WTC11 (cell line): Measurements from ENCODE around the gene GRM7.

ENCODE experiments used
- ETV6 ChIP-seq: sonication (generic); formaldehyde crosslinking; IDR thresholded peaks from 2 replicates; pipeline ENCODE4 v1.8.1; 2022; ENCODE audit warnings: mild to moderate bottlenecking, missing genetic modification reagents
- SP1 ChIP-seq: sonication (generic); formaldehyde crosslinking; conservative IDR thresholded peaks from 2 replicates; pipeline ENCODE4 v1.8.1; 2022; ENCODE audit warnings: missing genetic modification reagents
- TF ChIP-seq, protein P1 (sequence below): sonication (generic); formaldehyde crosslinking; IDR thresholded peaks from 2 replicates; pipeline ENCODE4 v1.8.1; 2022; ENCODE audit warnings: mild to moderate bottlenecking, moderate library complexity, missing genetic modification reagents
- TF ChIP-seq, protein P2 (sequence below): sonication (generic); formaldehyde crosslinking; IDR thresholded peaks from 2 replicates; pipeline ENCODE4 v1.8.0; 2022; ENCODE audit warnings: mild to moderate bottlenecking, missing genetic modification reagents
- TF ChIP-seq, protein P3 (sequence below): fragments of 200-600 bp; IDR thresholded peaks from 2 replicates; pipeline ENCODE4 v1.8.0; 2022; ENCODE audit warnings: antibody characterized with exemption

DNA sequence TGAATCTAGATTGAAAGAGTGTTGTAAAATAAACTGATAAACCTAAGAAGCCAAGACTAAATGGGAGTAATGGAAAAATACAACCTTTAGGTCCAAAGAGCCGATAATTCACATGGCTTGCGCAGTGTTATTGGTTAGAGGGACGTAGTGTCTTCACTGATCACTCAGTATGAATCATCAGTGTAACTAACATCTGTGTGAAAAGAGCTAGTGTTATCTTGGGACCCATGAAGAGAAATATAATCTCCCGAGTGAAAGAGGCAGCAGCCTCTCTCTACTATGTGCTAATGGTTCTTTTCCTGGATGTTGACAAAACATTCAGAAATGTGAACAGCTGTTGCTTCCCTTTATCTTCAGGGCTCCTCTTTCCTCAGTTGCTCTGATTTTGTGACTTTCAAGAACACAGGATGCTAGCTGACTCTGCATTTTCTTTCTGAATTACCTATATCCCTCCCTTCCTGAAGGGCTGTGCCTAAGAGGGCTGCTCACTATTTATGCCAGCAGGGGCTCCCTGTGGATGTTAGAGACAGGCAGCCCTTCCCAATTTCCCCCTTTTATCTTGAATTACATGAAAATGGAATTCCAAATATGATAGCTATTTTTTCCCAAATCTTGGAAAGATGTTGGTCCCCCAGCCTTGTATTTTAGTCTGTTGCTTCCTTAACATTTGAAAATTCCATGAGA lies 128.8 kb downstream of the GRM7 start:
- TF ChIP-seq, protein P1, sequence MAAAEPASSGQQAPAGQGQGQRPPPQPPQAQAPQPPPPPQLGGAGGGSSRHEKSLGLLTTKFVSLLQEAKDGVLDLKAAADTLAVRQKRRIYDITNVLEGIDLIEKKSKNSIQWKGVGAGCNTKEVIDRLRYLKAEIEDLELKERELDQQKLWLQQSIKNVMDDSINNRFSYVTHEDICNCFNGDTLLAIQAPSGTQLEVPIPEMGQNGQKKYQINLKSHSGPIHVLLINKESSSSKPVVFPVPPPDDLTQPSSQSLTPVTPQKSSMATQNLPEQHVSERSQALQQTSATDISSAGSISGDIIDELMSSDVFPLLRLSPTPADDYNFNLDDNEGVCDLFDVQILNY: no peak
- TF ChIP-seq ETV6 (CRISPR knock-in tag) (no peak), SP1 (CRISPR knock-in tag) (no peak)
- TF ChIP-seq, protein P2, sequence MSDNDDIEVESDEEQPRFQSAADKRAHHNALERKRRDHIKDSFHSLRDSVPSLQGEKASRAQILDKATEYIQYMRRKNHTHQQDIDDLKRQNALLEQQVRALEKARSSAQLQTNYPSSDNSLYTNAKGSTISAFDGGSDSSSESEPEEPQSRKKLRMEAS: no peak
- TF ChIP-seq, protein P3, sequence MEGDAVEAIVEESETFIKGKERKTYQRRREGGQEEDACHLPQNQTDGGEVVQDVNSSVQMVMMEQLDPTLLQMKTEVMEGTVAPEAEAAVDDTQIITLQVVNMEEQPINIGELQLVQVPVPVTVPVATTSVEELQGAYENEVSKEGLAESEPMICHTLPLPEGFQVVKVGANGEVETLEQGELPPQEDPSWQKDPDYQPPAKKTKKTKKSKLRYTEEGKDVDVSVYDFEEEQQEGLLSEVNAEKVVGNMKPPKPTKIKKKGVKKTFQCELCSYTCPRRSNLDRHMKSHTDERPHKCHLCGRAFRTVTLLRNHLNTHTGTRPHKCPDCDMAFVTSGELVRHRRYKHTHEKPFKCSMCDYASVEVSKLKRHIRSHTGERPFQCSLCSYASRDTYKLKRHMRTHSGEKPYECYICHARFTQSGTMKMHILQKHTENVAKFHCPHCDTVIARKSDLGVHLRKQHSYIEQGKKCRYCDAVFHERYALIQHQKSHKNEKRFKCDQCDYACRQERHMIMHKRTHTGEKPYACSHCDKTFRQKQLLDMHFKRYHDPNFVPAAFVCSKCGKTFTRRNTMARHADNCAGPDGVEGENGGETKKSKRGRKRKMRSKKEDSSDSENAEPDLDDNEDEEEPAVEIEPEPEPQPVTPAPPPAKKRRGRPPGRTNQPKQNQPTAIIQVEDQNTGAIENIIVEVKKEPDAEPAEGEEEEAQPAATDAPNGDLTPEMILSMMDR: no peak
